ENCODE results near the gene C9orf50.
"Not testable (repeated sequence)": the region's sequence is repeated elsewhere in the genome, so short reads cannot be mapped to it uniquely, and the experiment has no call there.

The C9orf50 gene

GRCh38 chr9:129647635-129648034 is 26.7 kb upstream of the C9orf50 start:
- no peak for DNase-seq

GRCh38 chr9:129646654-129647053 is 25.8 kb upstream of the C9orf50 start:
- DNase-seq, result no peak

- no peak for DNase-seq
These were observed 25.4 kb upstream of the C9orf50 start for GRCh38 chr9:129646252-129646651.

- no peak for DNase-seq
These were observed 24.0 kb upstream of the C9orf50 start for GRCh38 chr9:129644902-129645301.

- no peak for DNase-seq
These were observed 23.5 kb upstream of the C9orf50 start for GRCh38 chr9:129644365-129644764.

GRCh38 chr9:129643706-129644105 is 22.8 kb upstream of the C9orf50 start:
- no peak for DNase-seq

GRCh38 chr9:129641750-129642585 is 21.1 kb upstream of the C9orf50 start, which contains the start of gene ASB6:
TSS of gene ASB6 (minus strand) at chr9:129642151. CDS start at chr9:129641999, 152 bp downstream.
- DNase-seq, result peak; percentile 91

- DNase-seq, result no peak
These were observed 20.2 kb upstream of the C9orf50 start for GRCh38 chr9:129640871-129641749.

GRCh38 chr9:129640086-129640870 is 19.4 kb upstream of the C9orf50 start:
- DNase-seq, result no peak

- no peak for DNase-seq
These were observed 18.8 kb upstream of the C9orf50 start for GRCh38 chr9:129639756-129640085.

- DNase-seq, result no peak
These were observed 18.2 kb upstream of the C9orf50 start for GRCh38 chr9:129639034-129639630.

GRCh38 chr9:129637673-129638439 is 17.0 kb upstream of the C9orf50 start:
- DNase-seq, result no peak

GRCh38 chr9:129637102-129637501 is 16.2 kb upstream of the C9orf50 start:
- no peak for DNase-seq

- DNase-seq, result not testable (repeated sequence)
These were observed 15.4 kb upstream of the C9orf50 start for GRCh38 chr9:129636343-129636742.

- DNase-seq, result no peak
These were observed 14.5 kb upstream of the C9orf50 start for GRCh38 chr9:129635099-129636065.

GRCh38 chr9:129633848-129634247 is 12.9 kb upstream of the C9orf50 start:
- no peak for DNase-seq

- DNase-seq, result no peak
These were observed 12.3 kb upstream of the C9orf50 start for GRCh38 chr9:129633207-129633606.

- no peak for DNase-seq
These were observed 11.6 kb upstream of the C9orf50 start for GRCh38 chr9:129632460-129632859.

GRCh38 chr9:129631674-129632129 is 10.8 kb upstream of the C9orf50 start:
- DNase-seq, result no peak

GRCh38 chr9:129630967-129631673 is 10.2 kb upstream of the C9orf50 start:
- no peak for DNase-seq
